Measurements from ENCODE around the gene WDR5.

Gene WDR5

DNA sequence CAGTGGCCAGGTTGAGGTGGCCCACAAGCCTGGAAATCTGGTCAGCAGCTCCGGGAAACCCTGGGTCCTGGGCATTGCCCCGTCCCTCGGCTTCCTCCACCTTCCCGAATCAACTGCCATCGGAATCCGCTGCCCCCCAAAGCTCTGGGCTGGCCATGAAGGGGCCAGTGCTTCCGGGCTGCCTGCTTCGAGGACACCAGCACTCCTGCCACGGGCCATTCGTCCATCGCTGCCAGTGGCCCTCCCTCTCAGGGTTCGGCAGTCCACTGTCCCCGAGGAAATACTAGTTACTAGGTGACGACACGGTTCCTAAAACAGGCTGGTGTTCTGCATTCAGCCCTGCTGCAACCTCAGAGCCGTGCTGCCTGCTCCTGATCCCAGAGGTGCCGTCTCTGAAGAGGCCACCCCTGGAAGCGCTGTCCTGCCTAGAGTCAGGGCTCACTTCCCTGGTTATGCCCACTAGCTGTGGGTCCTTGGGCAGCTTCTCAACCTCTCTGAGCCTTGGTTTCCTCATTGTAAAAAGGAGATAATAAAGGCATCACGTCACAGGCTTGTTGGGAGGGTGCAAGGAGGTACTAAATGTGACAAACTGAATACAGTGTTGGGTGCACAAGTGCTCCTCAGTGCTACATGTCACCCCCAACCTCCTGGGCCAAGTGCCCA is 3.5 kb upstream of the WDR5 start:
- peak; percentile 36 for DNase-seq

GRCh38 chr9:134134949-134135342 is 936 bp upstream of the WDR5 start:
- no peak for DNase-seq

GRCh38 chr9:134136118-134136995 is 475 bp downstream of the WDR5 start:
- no peak for DNase-seq

GRCh38 chr9:134136996-134137299 is 1.1 kb downstream of the WDR5 start:
- DNase-seq: no peak

DNA sequence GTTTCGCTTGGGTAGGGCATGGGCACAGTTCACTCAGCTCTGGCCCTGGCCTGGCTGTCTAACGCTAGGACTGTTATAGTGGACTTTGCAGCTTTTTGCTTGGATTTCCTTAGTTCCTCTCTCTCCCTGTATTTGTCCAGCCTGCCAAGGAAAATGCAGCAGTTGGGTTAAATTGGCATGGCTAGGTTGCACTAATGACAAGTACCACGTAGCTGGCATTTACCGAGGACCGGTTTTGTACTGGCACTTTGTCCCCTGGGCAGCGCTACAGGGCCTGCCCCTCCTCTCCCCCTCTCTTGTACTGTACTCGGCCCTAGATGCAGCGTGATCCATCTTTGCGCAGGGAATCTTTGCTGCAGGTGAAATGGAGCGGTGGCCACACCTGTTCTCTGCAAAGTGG is 2.4 kb downstream of the WDR5 start:
- no peak for DNase-seq

DNA sequence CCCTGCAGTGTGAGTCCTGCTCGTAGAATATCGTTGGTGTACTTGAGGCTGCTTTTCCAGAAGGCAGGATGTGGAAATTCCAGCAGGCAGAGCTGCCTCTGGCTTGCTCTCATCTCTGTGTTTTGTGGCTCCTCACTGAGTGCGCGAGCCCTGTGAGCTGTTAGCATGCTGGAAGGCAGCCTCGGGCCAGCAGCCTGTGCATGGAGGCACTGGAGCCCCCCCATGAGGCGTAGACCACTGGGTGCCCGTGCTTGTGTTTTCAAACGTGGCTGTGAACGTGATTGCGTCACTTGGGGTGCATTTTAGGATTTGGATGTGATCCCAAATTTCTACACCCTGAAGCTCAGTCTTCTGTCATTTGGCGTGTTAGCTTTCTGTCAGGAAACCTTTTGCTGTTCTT is 3.2 kb downstream of the WDR5 start:
- DNase-seq: no peak

- DNase-seq: no peak
These were observed 6.0 kb downstream of the WDR5 start for GRCh38 chr9:134141906-134142305.

DNA sequence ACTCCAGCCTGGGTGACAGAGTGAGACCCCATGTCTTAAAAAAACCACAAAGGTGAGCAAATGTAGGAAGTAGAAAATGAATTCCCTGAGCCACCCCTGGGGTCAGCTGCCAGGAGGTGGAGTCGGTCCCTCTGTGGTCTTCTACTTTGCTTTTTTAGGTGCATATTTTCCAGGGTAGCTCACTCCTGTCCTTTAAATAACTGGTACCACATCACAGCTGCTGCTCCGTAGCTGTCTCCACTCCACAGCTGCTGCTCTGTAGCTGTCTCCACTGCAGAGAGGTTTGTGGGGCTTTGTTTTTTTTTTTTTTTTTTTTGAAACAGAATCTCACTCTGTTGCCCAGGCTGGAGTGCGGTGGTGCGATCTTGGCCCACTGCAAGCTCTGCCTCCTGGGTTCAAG is 8.9 kb downstream of the WDR5 start:
- DNase-seq: no peak

GRCh38 chr9:134145262-134145661 is 9.4 kb downstream of the WDR5 start:
- DNase-seq: no peak

DNA sequence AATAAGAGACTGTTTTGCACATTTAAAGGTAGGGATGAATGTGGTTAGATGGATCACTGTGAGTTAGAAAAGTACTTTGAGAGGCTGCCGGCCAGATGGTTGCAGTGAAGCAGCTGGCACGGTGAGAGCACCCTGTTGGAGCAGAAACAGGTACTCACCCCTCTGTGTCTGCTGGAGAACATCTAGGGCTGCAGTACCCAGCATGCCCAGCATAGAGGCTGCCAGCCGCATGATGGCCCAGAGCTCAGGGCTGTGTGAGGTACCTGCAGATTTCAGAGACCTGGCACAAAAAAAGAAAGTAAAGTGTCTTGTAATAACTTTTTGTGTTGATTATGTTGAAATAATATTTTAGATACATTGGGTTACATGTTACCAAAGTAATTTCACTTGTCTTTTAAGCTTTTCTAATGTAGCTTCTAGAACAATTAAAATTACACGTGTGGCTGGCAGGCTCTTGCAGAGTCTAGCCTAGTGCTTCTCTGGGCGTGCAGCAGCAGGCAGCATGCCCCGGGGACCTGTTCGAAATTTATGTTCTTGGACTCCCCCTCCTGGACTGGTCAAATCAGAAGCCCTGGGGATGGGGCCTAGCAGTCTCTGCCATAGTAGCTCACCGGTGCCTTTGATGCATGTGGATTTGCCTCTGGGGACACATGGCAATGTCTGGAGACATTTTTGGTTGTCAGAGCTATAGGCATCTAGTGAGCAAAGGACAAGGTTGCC is 11.1 kb downstream of the WDR5 start:
- no peak for DNase-seq

DNA sequence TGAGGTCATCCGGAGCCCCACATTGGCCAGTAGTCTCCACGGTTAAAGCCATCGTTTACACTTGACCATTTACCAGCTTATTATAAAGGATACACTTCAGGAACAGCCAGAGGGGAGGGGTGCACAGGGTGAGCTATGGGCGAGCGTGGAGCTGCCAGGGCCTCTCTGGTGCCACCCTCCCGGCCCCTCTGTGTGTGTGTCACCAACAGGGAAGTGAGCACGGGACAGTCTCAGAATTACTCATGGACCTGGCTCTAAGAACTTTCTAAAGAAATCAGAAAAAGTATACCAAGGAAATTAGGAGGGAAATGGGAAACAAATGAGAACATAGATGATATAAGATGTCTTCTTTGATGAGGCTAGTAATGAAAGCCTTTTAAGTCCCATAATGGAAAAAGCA is 13.5 kb downstream of the WDR5 start:
- DNase-seq: no peak

- no peak for DNase-seq
These were observed 14.8 kb downstream of the WDR5 start for GRCh38 chr9:134150557-134151214.

GRCh38 chr9:134152022-134152448 is 16.2 kb downstream of the WDR5 start:
- no peak for DNase-seq

DNA sequence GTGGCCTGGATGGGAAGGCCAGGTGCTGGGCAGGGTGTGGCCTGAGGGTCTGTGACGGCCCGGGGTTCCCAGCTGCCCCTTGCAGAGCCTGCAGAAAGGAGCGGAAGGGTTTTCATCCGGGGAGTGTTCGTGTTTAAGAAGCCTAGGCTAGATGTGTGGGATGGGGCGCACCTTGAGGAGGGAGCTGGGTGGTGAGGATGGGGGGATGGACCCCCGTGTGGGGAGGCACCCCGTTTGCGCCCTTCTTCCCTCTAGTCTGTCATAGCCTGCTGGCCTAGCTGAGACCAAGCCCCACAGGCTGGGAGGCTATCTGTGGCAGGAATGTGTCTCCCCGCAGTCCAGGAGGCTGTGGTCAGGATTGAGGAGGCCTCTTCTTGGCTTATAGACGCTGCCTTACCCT is 16.6 kb downstream of the WDR5 start:
- DNase-seq: no peak

GRCh38 chr9:134153450-134153849 is 17.6 kb downstream of the WDR5 start:
- no peak for DNase-seq

- DNase-seq: no peak
These were observed 18.4 kb downstream of the WDR5 start for GRCh38 chr9:134154262-134154701.

- DNase-seq: no peak
These were observed 20.0 kb downstream of the WDR5 start for GRCh38 chr9:134155812-134156377.

DNA sequence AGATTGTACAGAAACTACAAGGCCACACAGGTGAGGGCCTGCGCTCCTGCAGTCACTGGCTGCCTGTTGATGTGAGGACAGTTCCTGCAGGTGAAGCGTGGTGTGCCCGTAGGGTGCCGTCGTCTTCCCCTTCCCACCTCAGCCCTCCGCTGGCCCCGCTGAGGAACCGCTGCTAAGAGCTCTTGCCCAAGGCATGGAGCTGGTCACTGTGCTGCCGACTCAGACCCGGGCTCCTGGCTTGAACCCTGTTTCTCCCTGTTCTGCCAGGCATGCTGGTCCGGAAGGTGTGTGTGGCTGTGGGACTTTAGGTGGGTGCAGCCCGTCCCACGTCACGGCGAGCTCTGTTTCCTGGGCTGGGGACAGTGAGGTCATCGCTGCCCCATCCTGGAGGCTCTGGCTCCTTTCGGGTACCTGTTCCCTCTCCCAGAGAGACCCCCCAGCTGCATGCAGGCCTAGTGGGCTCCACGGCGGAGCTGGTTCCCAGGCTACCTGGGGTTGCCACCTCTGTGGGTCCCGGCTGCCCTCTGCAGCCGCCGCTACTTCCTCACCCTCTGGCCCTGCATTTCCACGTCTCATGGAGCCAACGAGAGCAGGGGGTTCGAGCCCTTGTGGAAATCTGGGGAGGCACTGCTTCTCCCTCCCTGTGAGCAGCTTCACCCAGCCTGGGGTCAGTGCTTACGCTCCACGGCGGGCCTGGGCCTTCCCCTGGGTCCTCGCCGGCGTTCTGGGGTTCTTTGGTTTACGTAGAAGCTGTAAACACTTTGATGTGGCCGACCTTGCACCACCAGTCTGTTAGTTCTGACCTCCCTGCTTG is 20.9 kb downstream of the WDR5 start:
- no peak for DNase-seq

DNA sequence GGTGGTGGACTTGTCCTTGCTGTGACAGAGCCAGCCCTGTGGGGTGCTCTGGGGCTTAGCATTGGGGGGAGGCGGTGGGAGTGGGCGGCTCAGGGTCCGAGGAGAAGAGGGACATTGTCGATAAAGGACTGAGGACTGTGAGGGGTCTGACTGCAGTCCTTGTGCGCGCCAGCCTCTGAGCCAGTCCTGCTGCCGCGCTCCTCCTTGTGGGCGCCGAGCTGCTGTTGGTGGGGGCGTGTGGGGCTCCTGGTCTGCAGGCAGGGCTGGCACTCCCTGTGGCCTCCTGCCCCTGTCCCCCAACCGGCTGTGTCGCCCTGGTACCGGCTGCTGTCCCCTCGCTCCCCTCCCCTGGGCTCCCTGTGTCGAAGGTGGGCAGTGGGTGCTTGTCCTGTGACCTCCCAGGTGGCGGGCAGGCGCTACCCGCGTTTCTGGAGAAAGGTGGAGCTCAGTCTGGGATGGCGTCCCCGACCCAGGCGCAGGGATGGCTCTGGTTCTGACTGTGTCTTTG is 21.6 kb downstream of the WDR5 start:
- no peak for DNase-seq

DNA sequence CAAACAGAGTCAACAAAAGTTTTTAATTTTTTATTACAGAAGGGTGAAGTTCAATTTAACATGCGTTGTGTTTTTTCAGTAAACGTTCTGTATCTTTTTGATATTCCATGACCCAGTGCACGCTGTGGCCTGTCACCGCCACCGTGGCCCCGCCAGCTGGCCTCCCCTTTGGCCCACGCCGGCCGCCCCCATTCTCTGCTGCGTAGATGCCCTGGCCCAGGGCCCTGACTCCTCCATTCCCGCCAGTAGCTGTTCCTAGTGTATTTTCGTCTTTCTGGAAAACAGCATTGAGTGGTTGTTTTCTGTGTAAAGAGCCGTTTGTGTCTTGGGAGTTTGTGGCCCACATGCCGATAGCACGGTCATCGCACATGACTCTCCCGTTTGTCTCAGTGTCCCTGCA is 22.4 kb downstream of the WDR5 start:
- no peak for DNase-seq

- no peak for DNase-seq
These were observed 23.0 kb downstream of the WDR5 start for GRCh38 chr9:134158753-134159392.
